SK-N-SH treated with all-trans-retinoic acid at 6 μM for 48 hours (cell line): ENCODE data around the gene KIF18A.
"Not testable (repeated sequence)": the region's sequence is repeated elsewhere in the genome, so short reads cannot be mapped to it uniquely, and the experiment has no call there.

ENCODE experiments used
- ATAC-seq: fragments of 200-7000 bp; cut with Tn5 transposase; 3 replicates; pipeline ENCODE4 v1.9.1; 2020; ENCODE audit warnings: mild to moderate bottlenecking, moderate library complexity
- ARNTL ChIP-seq: fragments of 450-650 bp; formaldehyde crosslinking; IDR thresholded peaks from 2 replicates; pipeline ENCODE4 v1.5.0; 2020; ENCODE audit warnings: low read depth, mild to moderate bottlenecking, moderate library complexity, borderline replicate concordance
- BACH2 ChIP-seq: fragments of 250-450 bp; sonication (Bioruptor Pico); IDR thresholded peaks from 2 replicates; pipeline ENCODE4 v1.9.0; 2021; ENCODE audit warnings: mild to moderate bottlenecking, borderline replicate concordance
- CSDC2 ChIP-seq: fragments of 250-450 bp; sonication (Bioruptor Pico); IDR thresholded peaks from 2 replicates; pipeline ENCODE4 v1.5.0; 2020; ENCODE audit warnings: mild to moderate bottlenecking, moderate library complexity
- ESRRG ChIP-seq: fragments of 250-450 bp; sonication (Bioruptor Pico); IDR thresholded peaks from 2 replicates; pipeline ENCODE4 v1.6.1; 2021; ENCODE audit warnings: mild to moderate bottlenecking
- GLIS3 ChIP-seq: fragments of 250-450 bp; sonication (Bioruptor Pico); IDR thresholded peaks from 2 replicates; pipeline ENCODE4 v1.5.0; 2020; ENCODE audit warnings: mild to moderate bottlenecking, moderate library complexity
- ISL1 ChIP-seq: fragments of 250-450 bp; sonication (Bioruptor Pico); IDR thresholded peaks from 2 replicates; pipeline ENCODE4 v2.1.2; 2022; ENCODE audit warnings: mild to moderate bottlenecking, moderate library complexity
- OSR1 ChIP-seq: fragments of 250-450 bp; sonication (Bioruptor Pico); IDR thresholded peaks from 2 replicates; pipeline ENCODE4 v1.8.0; 2022; ENCODE audit warnings: moderate library complexity, mild to moderate bottlenecking, inconsistent platforms
- PATZ1 ChIP-seq: fragments of 250-450 bp; sonication (Bioruptor Pico); IDR thresholded peaks from 2 replicates; pipeline ENCODE4 v1.8.0; 2020; ENCODE audit warnings: mild to moderate bottlenecking, moderate library complexity, borderline replicate concordance
- PPARA ChIP-seq: fragments of 250-450 bp; sonication (Bioruptor Pico); IDR thresholded peaks from 2 replicates; pipeline ENCODE4 v1.5.0; 2020; ENCODE audit warnings: mild to moderate bottlenecking, borderline replicate concordance
- RARB ChIP-seq: fragments of 250-450 bp; sonication (Bioruptor Pico); IDR thresholded peaks from 2 replicates; pipeline ENCODE4 v1.8.0; 2021; ENCODE audit warnings: mild to moderate bottlenecking, moderate library complexity
- SNAI2 ChIP-seq: fragments of 250-450 bp; sonication (Bioruptor Pico); IDR thresholded peaks from 2 replicates; pipeline ENCODE4 v1.5.0; 2020; ENCODE audit warnings: mild to moderate bottlenecking, moderate library complexity
- TCF4 ChIP-seq: fragments of 250-450 bp; sonication (Bioruptor Pico); IDR thresholded peaks from 2 replicates; pipeline ENCODE4 v1.8.0; 2021; ENCODE audit warnings: mild to moderate bottlenecking, moderate library complexity, borderline replicate concordance
- TOX ChIP-seq: fragments of 250-450 bp; sonication (Bioruptor Pico); IDR thresholded peaks from 2 replicates; pipeline ENCODE4 v1.8.0; 2021; ENCODE audit warnings: mild to moderate bottlenecking, moderate library complexity, borderline replicate concordance
- ZC3H10 ChIP-seq: fragments of 250-450 bp; sonication (Bioruptor Pico); IDR thresholded peaks from 2 replicates; pipeline ENCODE4 v1.5.1; 2021; ENCODE audit warnings: mild to moderate bottlenecking, moderate library complexity
- ZFP3 ChIP-seq: fragments of 250-450 bp; sonication (Bioruptor Pico); IDR thresholded peaks from 2 replicates; pipeline ENCODE4 v1.5.0; 2020; ENCODE audit warnings: mild to moderate bottlenecking, moderate library complexity
- ZFP30 ChIP-seq: fragments of 450-650 bp; formaldehyde crosslinking; IDR thresholded peaks from 2 replicates; pipeline ENCODE4 v1.5.0; 2022; ENCODE audit warnings: mild to moderate bottlenecking, moderate library complexity
- ZNF565 ChIP-seq: fragments of 450-650 bp; formaldehyde crosslinking; conservative IDR thresholded peaks from 2 replicates; pipeline ENCODE4 v1.5.0; 2020; ENCODE audit warnings: low read depth, mild to moderate bottlenecking, moderate library complexity
- ZNF70 ChIP-seq: fragments of 450-650 bp; formaldehyde crosslinking; IDR thresholded peaks from 2 replicates; pipeline ENCODE4 v1.5.0; 2020; ENCODE audit warnings: mild to moderate bottlenecking, moderate library complexity
- ZNF8 ChIP-seq: fragments of 450-650 bp; formaldehyde crosslinking; IDR thresholded peaks from 2 replicates; pipeline ENCODE4 v1.5.0; 2020; ENCODE audit warnings: mild to moderate bottlenecking, moderate library complexity
- TF ChIP-seq, protein P1 (sequence below): fragments of 250-450 bp; sonication (Bioruptor Pico); IDR thresholded peaks from 2 replicates; pipeline ENCODE4 v1.5.1; 2020; ENCODE audit warnings: low read depth, mild to moderate bottlenecking, moderate library complexity
- TF ChIP-seq, protein P2 (sequence below): fragments of 250-450 bp; sonication (Bioruptor Pico); IDR thresholded peaks from 2 replicates; pipeline ENCODE4 v1.5.1; 2021; ENCODE audit warnings: mild to moderate bottlenecking, moderate library complexity
- TF ChIP-seq, protein P3 (sequence below): fragments of 250-450 bp; sonication (Bioruptor Pico); IDR thresholded peaks from 2 replicates; pipeline ENCODE4 v1.5.0; 2020; ENCODE audit warnings: mild to moderate bottlenecking, moderate library complexity

The KIF18A gene

DNA sequence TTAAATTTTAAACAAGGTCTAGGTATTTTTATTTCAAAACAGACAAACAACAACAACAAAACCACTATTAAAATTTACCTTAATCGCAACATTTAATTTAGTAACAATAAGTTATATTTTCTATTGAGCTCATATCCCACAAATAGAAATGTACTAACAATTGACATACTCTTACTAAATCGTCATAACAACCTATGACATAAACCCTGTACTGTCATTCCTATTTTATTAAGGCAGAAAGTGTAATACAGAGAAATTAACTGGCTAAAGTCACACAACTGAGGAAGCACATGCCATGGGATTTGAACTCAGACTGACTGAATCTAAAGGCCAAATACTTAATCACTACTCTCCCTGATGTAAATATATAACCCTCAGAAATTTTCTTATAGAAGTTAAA is 3.0 kb downstream of the KIF18A start:
- TF ChIP-seq ZC3H10 (CRISPR knock-in tag) (no peak), PPARA (CRISPR knock-in tag) (no peak), ARNTL (no peak), TCF4 (CRISPR knock-in tag) (no peak)
- TF ChIP-seq, all 23 proteins: peak for 0

GRCh38 chr11:28104425-28104824 is 3.5 kb downstream of the KIF18A start:
- no peak for ATAC-seq
- no peak for TF ChIP-seq TCF4 (CRISPR knock-in tag)
- no peak for TF ChIP-seq TOX (CRISPR knock-in tag)
- TF ChIP-seq RARB (CRISPR knock-in tag), result no peak
- TF ChIP-seq ZFP30 (CRISPR knock-in tag), result no peak
- TF ChIP-seq GLIS3 (CRISPR knock-in tag), result no peak
- no peak for TF ChIP-seq SNAI2 (CRISPR knock-in tag)
- TF ChIP-seq, protein P1, sequence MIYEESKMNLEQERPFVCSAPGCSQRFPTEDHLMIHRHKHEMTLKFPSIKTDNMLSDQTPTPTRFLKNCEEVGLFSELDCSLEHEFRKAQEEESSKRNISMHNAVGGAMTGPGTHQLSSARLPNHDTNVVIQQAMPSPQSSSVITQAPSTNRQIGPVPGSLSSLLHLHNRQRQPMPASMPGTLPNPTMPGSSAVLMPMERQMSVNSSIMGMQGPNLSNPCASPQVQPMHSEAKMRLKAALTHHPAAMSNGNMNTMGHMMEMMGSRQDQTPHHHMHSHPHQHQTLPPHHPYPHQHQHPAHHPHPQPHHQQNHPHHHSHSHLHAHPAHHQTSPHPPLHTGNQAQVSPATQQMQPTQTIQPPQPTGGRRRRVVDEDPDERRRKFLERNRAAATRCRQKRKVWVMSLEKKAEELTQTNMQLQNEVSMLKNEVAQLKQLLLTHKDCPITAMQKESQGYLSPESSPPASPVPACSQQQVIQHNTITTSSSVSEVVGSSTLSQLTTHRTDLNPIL (CRISPR knock-in tag), result no peak
- no peak for TF ChIP-seq ESRRG
- TF ChIP-seq PPARA (CRISPR knock-in tag), result no peak
- no peak for TF ChIP-seq OSR1 (CRISPR knock-in tag)
- TF ChIP-seq, protein P2, sequence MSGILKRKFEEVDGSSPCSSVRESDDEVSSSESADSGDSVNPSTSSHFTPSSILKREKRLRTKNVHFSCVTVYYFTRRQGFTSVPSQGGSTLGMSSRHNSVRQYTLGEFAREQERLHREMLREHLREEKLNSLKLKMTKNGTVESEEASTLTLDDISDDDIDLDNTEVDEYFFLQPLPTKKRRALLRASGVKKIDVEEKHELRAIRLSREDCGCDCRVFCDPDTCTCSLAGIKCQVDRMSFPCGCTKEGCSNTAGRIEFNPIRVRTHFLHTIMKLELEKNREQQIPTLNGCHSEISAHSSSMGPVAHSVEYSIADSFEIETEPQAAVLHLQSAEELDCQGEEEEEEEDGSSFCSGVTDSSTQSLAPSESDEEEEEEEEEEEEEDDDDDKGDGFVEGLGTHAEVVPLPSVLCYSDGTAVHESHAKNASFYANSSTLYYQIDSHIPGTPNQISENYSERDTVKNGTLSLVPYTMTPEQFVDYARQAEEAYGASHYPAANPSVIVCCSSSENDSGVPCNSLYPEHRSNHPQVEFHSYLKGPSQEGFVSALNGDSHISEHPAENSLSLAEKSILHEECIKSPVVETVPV (CRISPR knock-in tag), result no peak
- TF ChIP-seq BACH2 (CRISPR knock-in tag), result no peak
- TF ChIP-seq CSDC2, result no peak
- TF ChIP-seq ZNF565 (CRISPR knock-in tag), result no peak

More for the DNA sequence above, 3.0 kb downstream of the KIF18A start:
- no peak for ATAC-seq

DNA sequence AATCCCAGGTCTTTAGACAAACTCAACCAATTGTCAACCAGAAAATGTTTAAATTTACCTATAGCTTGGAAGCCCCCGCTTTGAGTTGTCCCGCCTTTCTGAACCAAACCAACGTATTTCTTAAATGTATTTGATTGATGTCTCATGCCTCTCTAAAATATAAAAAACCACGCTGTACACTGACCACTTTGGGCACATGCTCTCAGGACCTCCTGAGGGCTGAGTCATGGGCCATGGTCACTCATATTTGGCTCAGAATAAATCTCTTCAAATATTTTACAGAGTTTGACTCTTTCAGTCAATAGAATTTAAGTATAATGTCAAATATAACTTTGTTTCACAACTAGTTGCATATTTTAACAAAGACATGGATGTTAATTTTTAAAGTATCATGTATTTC is 5.7 kb downstream of the KIF18A start:
- ATAC-seq, result not testable (repeated sequence)

DNA sequence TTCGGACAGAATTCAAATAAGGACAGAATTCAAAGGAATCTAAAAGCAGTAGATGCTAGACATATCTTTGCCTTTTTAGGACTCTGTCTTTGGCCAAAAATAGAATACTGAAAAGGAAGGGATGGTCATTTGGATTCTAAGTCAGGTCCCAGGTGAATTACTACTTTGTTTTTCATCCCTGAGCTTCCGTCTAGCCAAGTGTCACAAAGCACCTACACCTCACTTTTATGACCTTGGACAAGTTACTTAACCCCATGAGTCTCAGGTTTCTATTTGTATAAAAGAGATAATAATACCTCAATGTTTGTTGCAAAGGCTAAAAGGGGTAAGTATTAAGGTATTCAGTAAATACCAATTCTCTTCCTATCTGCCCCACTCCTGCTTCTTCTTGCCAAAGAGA is 7.3 kb downstream of the KIF18A start:
- TF ChIP-seq ZNF8 (CRISPR knock-in tag) (no peak), PPARA (CRISPR knock-in tag) (no peak), GLIS3 (CRISPR knock-in tag) (no peak), TOX (CRISPR knock-in tag) (no peak), ZFP3 (no peak), ZFP30 (CRISPR knock-in tag) (no peak), ZNF70 (CRISPR knock-in tag) (no peak), SNAI2 (CRISPR knock-in tag) (no peak), PATZ1 (CRISPR knock-in tag) (no peak), RARB (CRISPR knock-in tag) (no peak), CSDC2 (no peak), BACH2 (CRISPR knock-in tag) (no peak)

GRCh38 chr11:28099715-28100114 is 8.2 kb downstream of the KIF18A start:
- TF ChIP-seq ISL1 (CRISPR knock-in tag), result no peak
- TF ChIP-seq, protein P3, sequence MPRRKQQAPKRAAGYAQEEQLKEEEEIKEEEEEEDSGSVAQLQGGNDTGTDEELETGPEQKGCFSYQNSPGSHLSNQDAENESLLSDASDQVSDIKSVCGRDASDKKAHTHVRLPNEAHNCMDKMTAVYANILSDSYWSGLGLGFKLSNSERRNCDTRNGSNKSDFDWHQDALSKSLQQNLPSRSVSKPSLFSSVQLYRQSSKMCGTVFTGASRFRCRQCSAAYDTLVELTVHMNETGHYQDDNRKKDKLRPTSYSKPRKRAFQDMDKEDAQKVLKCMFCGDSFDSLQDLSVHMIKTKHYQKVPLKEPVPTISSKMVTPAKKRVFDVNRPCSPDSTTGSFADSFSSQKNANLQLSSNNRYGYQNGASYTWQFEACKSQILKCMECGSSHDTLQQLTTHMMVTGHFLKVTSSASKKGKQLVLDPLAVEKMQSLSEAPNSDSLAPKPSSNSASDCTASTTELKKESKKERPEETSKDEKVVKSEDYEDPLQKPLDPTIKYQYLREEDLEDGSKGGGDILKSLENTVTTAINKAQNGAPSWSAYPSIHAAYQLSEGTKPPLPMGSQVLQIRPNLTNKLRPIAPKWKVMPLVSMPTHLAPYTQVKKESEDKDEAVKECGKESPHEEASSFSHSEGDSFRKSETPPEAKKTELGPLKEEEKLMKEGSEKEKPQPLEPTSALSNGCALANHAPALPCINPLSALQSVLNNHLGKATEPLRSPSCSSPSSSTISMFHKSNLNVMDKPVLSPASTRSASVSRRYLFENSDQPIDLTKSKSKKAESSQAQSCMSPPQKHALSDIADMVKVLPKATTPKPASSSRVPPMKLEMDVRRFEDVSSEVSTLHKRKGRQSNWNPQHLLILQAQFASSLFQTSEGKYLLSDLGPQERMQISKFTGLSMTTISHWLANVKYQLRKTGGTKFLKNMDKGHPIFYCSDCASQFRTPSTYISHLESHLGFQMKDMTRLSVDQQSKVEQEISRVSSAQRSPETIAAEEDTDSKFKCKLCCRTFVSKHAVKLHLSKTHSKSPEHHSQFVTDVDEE (CRISPR knock-in tag), result no peak
- TF ChIP-seq GLIS3 (CRISPR knock-in tag), result no peak
- no peak for TF ChIP-seq RARB (CRISPR knock-in tag)
- no peak for TF ChIP-seq ARNTL
- ATAC-seq, result no peak; the same call in 2 of the 3 replicates

More for the DNA sequence above, 7.3 kb downstream of the KIF18A start:
- no peak for ATAC-seq
